ENCODE data around the gene TMEM114. TPM values are rescaled to one million over a fixed set of nuclear protein-coding genes. Genes with fewer than 3 reads are reported as not detected.

TMEM114 gene
- total RNA-seq, 1 donor from 2014 or later = not detected

GRCh38 chr16:8591451-8591850 is 1.1 kb upstream of the TMEM114 start:
- intact Hi-C loops (cut with DNase I) = no loop called here
- Histone ChIP-seq H3K4me1 (no peaks in the 10 kb centered on the region), H3K27me3 (peaks cover 39% of the 10 kb centered on the region), H3K9me3 (no peaks in the 10 kb centered on the region), H3K27ac (no peak overlapping the region), H3K36me3 (no peaks in the 10 kb centered on the region), H3K4me3 (no peak overlapping the region)
- ATAC-seq = no peak
- TF ChIP-seq, protein P1, sequence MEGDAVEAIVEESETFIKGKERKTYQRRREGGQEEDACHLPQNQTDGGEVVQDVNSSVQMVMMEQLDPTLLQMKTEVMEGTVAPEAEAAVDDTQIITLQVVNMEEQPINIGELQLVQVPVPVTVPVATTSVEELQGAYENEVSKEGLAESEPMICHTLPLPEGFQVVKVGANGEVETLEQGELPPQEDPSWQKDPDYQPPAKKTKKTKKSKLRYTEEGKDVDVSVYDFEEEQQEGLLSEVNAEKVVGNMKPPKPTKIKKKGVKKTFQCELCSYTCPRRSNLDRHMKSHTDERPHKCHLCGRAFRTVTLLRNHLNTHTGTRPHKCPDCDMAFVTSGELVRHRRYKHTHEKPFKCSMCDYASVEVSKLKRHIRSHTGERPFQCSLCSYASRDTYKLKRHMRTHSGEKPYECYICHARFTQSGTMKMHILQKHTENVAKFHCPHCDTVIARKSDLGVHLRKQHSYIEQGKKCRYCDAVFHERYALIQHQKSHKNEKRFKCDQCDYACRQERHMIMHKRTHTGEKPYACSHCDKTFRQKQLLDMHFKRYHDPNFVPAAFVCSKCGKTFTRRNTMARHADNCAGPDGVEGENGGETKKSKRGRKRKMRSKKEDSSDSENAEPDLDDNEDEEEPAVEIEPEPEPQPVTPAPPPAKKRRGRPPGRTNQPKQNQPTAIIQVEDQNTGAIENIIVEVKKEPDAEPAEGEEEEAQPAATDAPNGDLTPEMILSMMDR (IDR thresholded peaks at IDR 0.05) = no peak
- no peak for DNase-seq

- ATAC-seq (no peak), DNase-seq (no peak)
- Histone ChIP-seq H3K27ac (no peak overlapping the region), H3K4me3 (no peak overlapping the region), H3K9me3 (no peaks in the 10 kb centered on the region), H3K4me1 (no peaks in the 10 kb centered on the region), H3K36me3 (no peaks in the 10 kb centered on the region), H3K27me3 (peaks cover 39% of the 10 kb centered on the region)
- intact Hi-C loops (cut with DNase I) = no loop called here
- TF ChIP-seq, protein P1 (IDR thresholded peaks at IDR 0.05) = no peak
Measured at GRCh38 chr16:8590811-8591210, 500 bp upstream of the TMEM114 start.

DNA sequence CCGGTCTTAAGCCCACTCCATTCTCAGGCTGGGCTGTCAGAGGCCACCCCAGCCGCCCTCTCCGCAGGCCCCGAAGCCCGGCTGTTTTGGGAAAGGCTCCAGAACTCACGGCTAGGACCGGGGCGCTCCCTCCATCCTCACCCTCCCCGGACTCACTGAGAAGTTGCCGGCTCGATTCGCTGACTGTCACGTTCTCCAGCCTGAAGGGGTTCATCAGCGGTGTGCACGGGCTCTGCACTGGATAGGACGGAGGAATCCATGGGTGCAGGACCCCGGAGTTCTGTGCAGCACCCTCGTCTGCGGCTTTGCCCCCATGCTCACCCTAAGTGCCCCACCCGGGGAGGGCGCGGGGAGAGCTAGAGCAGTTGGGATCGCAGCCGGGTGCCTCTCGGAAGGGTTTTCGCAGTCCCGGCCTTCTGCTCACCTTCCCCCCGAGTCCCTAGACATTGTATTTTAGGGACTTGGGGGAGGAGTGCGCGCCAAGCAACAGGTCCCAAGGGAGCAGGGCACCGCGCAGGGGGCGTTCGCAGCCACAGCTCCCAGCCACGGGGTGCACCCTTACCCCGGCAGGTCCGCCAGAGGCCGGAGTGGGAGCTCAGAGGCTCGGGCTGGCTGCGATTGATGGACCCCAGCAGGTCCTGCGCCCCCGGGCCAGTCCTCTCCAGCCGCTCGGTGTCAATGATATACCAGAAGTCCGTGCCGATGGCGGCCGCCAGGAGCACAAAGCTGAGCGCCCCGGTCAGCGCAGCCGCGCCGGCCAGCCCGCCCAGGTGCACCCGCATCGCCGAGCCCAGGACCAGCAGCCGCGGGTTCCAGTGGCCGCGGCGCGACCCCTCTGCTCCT is 1.0 kb downstream of the TMEM114 start:
- ATAC-seq (peak; percentile 41), DNase-seq (no peak)
- H3K27me3 ChIP-seq = peaks cover 39% of the 10 kb centered on the region
- H3K36me3 ChIP-seq = no peaks in the 10 kb centered on the region
- H3K4me1 ChIP-seq = no peaks in the 10 kb centered on the region
- TF ChIP-seq, protein P1 (IDR thresholded peaks at IDR 0.05) = no peak
- H3K27ac ChIP-seq = no peak overlapping the region
- H3K4me3 ChIP-seq = no peak overlapping the region
- H3K9me3 ChIP-seq = no peaks in the 10 kb centered on the region
- intact Hi-C loops (cut with DNase I) = no loop called here

- ATAC-seq (no peak), DNase-seq (no peak)
- Histone ChIP-seq H3K27me3 (peaks cover 39% of the 10 kb centered on the region), H3K4me1 (no peaks in the 10 kb centered on the region), H3K27ac (no peak overlapping the region), H3K4me3 (no peak overlapping the region), H3K9me3 (no peaks in the 10 kb centered on the region), H3K36me3 (no peaks in the 10 kb centered on the region)
- TF ChIP-seq, protein P1 (IDR thresholded peaks at IDR 0.05) = no peak
- intact Hi-C loops (cut with DNase I) = no loop called here
Measured at GRCh38 chr16:8588682-8589056, 1.6 kb downstream of the TMEM114 start.

GRCh38 chr16:8587065-8587464 is 3.2 kb downstream of the TMEM114 start:
- Histone ChIP-seq H3K36me3 (no peaks in the 10 kb centered on the region), H3K4me1 (no peaks in the 10 kb centered on the region), H3K27ac (no peak overlapping the region), H3K9me3 (no peaks in the 10 kb centered on the region), H3K27me3 (peaks cover 39% of the 10 kb centered on the region), H3K4me3 (no peak overlapping the region)
- DNase-seq (no peak), ATAC-seq (no peak)
- intact Hi-C loops (cut with DNase I) = no loop called here
- TF ChIP-seq, protein P1 (IDR thresholded peaks at IDR 0.05) = no peak
